ENCODE data around the gene PRR13. TPM values are rescaled to one million over a fixed set of nuclear protein-coding genes. Genes with fewer than 3 reads are reported as not detected.
"Not testable (repeated sequence)": the region's sequence is repeated elsewhere in the genome, so short reads cannot be mapped to it uniquely, and the experiment has no call there.

The PRR13 gene
- total RNA-seq, 3 donors from 2014 or later (not counting 1 experiment from before 2014, with no cell fraction given) = 214 to 233 (median 231) TPM

DNA sequence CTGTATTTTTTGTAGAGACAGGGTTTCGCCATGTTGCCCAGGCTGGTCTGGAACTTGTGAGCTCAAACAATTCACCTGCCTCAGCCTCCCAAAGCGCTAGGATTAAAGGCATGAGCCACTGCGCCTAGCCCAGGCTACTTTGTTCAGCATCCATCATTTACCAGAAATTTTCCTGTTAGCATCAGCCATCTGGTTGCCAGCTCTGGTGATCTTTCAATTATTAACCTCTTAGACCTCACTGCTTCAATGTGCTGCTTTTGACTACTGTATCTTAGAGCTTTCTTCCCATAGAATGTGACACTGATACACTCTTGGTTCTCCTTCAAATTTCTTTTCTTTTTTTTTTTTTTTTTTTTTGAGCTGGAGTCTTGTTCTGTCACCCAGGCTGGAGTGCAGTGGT lies 23.3 kb upstream of the PRR13 start:
- ATAC-seq = no peak
- Mint-ChIP-seq H3K4me1 (peaks cover 0 to 6% of the 10 kb centered on the region in 2 donors), H3K4me3 (no peak overlapping the region), H3K27me3 (ENCODE audit: low read depth in 2 of 2) (no peaks in the 10 kb centered on the region), H3K27ac (no peak overlapping the region), H3K36me3 (no peaks in the 10 kb centered on the region), H3K9me3 (no peaks in the 10 kb centered on the region)
- Histone ChIP-seq H3K36me3 (ENCODE audit: control insufficient read depth, insufficient read depth, low read length) (peaks cover 9% of the 10 kb centered on the region), H3K9me3 (ENCODE audit: control insufficient read depth, insufficient read depth, low read length) (no peaks in the 10 kb centered on the region), H3K4me3 (ENCODE audit: low read length) (no peak overlapping the region), H3K27me3 (ENCODE audit: control insufficient read depth, insufficient read depth, low read length) (no peaks in the 10 kb centered on the region), H3K4me1 (ENCODE audit: control insufficient read depth, insufficient read depth, low read length) (peaks cover 16% of the 10 kb centered on the region), H3K27ac (ENCODE audit: low read length) (no peak overlapping the region)
- WGBS (ENCODE audit: insufficient coverage) = 94% methylated on average over 3 of the region's 3 CpGs
- intact Hi-C loops (cut with micrococcal nuclease) = no loop called here
- DNase-seq = no peak
- TF ChIP-seq, protein P1, sequence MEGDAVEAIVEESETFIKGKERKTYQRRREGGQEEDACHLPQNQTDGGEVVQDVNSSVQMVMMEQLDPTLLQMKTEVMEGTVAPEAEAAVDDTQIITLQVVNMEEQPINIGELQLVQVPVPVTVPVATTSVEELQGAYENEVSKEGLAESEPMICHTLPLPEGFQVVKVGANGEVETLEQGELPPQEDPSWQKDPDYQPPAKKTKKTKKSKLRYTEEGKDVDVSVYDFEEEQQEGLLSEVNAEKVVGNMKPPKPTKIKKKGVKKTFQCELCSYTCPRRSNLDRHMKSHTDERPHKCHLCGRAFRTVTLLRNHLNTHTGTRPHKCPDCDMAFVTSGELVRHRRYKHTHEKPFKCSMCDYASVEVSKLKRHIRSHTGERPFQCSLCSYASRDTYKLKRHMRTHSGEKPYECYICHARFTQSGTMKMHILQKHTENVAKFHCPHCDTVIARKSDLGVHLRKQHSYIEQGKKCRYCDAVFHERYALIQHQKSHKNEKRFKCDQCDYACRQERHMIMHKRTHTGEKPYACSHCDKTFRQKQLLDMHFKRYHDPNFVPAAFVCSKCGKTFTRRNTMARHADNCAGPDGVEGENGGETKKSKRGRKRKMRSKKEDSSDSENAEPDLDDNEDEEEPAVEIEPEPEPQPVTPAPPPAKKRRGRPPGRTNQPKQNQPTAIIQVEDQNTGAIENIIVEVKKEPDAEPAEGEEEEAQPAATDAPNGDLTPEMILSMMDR (IDR thresholded peaks at IDR 0.05) = no peak

DNA sequence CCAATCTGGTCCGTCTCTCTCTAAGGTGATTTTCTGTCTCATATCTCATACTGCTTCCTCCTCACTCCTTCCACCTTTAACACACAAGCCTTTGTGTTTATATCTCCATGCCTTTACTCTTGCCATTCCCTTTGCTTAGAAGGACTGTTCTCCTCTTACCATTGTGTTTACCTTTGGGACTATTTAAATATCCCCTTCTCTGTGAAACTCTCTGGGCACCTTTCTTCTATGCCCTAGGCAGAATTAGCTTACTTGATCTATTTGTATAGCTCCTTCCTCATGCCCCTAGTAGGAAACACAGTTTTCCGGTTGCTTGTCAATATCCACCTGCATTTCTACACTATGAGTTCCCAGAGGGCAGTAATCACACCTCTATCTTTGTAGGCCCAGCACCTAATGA lies 21.8 kb upstream of the PRR13 start:
- TF ChIP-seq, protein P1 (IDR thresholded peaks at IDR 0.05) = no peak
- H3K36me3 ChIP-seq (ENCODE audit: control insufficient read depth, insufficient read depth, low read length) = no peaks in the 10 kb centered on the region
- 93% methylated on average over 2 of the region's 2 CpGs for WGBS (ENCODE audit: insufficient coverage)
- H3K4me1 Mint-ChIP-seq = peaks cover 0 to 6% of the 10 kb centered on the region in 2 donors
- ATAC-seq (no peak), DNase-seq (no peak)
- H3K4me3 ChIP-seq (ENCODE audit: low read length) = no peak overlapping the region
- H3K27me3 ChIP-seq (ENCODE audit: control insufficient read depth, insufficient read depth, low read length) = no peaks in the 10 kb centered on the region
- H3K4me1 ChIP-seq (ENCODE audit: control insufficient read depth, insufficient read depth, low read length) = peaks cover 16% of the 10 kb centered on the region
- no peak overlapping the region for H3K4me3 Mint-ChIP-seq
- no peaks in the 10 kb centered on the region for H3K9me3 ChIP-seq (ENCODE audit: control insufficient read depth, insufficient read depth, low read length)
- peak overlapping the region in 1 of 2 donors; percentile 3 for H3K27ac Mint-ChIP-seq
- H3K27me3 Mint-ChIP-seq (ENCODE audit: low read depth in 2 of 2) = no peaks in the 10 kb centered on the region
- no peak overlapping the region for H3K27ac ChIP-seq (ENCODE audit: low read length)
- intact Hi-C loops (cut with micrococcal nuclease) = loop anchor here (5.0 kb wide), 1 partner anchor 37 kb away; the partner anchor contains the start of gene SP1
- H3K36me3 Mint-ChIP-seq = no peaks in the 10 kb centered on the region
- no peaks in the 10 kb centered on the region for H3K9me3 Mint-ChIP-seq

DNA sequence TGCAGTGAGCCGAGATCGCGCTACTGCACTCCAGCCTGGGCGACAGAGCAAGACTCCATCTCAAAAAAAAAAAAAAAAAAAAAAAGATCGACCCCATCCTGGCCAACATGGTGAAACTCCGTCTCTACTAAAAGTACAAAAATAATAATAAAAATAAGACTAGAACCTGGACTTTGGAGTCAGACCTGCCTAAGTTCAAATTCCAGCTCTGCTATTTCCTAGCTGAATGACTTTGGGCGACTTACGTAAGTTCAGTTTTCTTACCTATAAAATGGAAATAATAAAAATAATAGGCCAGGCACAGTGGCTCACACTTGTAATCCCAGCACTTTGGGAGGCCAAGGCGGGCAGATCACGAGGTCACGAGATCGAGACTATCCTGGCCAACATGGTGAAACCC lies 19.3 kb upstream of the PRR13 start:
- not testable (repeated sequence) for H3K36me3 Mint-ChIP-seq; H3K27ac Mint-ChIP-seq; H3K4me3 ChIP-seq (ENCODE audit: low read length); H3K27ac ChIP-seq (ENCODE audit: low read length); H3K27me3 Mint-ChIP-seq (ENCODE audit: low read depth in 2 of 2); ATAC-seq; H3K4me3 Mint-ChIP-seq; DNase-seq; H3K9me3 ChIP-seq (ENCODE audit: control insufficient read depth, insufficient read depth, low read length); H3K9me3 Mint-ChIP-seq; H3K36me3 ChIP-seq (ENCODE audit: control insufficient read depth, insufficient read depth, low read length); H3K4me1 Mint-ChIP-seq; H3K27me3 ChIP-seq (ENCODE audit: control insufficient read depth, insufficient read depth, low read length)
- H3K4me1 ChIP-seq (ENCODE audit: control insufficient read depth, insufficient read depth, low read length) = peaks cover 13% of the 10 kb centered on the region
- WGBS (ENCODE audit: insufficient coverage) = 89% methylated on average over 9 of the region's 12 CpGs
- intact Hi-C loops (cut with micrococcal nuclease) = loop anchor here (5.0 kb wide), 1 partner anchor 40 kb away; the partner anchor contains the start of gene SP1

DNA sequence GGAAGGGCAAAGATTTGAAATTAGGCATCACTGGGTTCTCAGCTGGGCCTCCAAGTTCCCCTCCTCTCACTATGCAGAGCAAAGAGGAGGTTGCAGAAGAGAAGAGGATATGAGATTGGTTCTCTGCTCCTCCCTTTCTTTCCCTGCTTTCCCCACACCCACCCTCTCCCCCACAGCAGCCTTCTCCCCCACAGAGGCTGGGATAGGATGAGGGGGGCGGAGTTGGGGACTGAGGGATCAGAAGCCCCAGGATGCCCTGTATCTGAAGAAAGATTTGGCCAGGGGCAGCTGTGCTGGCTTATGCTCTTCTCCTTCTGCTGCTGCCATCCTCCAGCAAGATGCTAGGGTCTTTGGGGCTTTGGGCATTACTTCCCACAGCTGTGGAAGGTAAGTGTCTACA lies 17.9 kb upstream of the PRR13 start, which contains the start of gene AMHR2:
Gene AMHR2 (plus strand): TSS at position 259 of the 400 bp plus-strand sequence. CDS start 80 bp downstream, at position 339.
- TF ChIP-seq, protein P1 (IDR thresholded peaks at IDR 0.05) = no peak
- Histone ChIP-seq H3K9me3 (ENCODE audit: control insufficient read depth, insufficient read depth, low read length) (no peaks in the 10 kb centered on the region), H3K27me3 (ENCODE audit: control insufficient read depth, insufficient read depth, low read length) (no peaks in the 10 kb centered on the region), H3K36me3 (ENCODE audit: control insufficient read depth, insufficient read depth, low read length) (no peaks in the 10 kb centered on the region), H3K4me3 (ENCODE audit: low read length) (no peak within 1 kb of the TSS), H3K4me1 (ENCODE audit: control insufficient read depth, insufficient read depth, low read length) (peaks cover 4% of the 10 kb centered on the region), H3K27ac (ENCODE audit: low read length) (no peak within 1 kb of the TSS)
- no peak for ATAC-seq
- Mint-ChIP-seq H3K9me3 (no peaks in the 10 kb centered on the region), H3K27ac (peak within 1 kb of the TSS in 1 of 2 donors; percentile 63), H3K4me1 (peaks cover 0 to 6% of the 10 kb centered on the region in 2 donors), H3K4me3 (no peak within 1 kb of the TSS), H3K36me3 (no peaks in the 10 kb centered on the region), H3K27me3 (ENCODE audit: low read depth in 2 of 2) (no peaks in the 10 kb centered on the region)
- no CpG with 5 or more reads among the region's 1 CpG for WGBS (ENCODE audit: insufficient coverage)
- no peak for DNase-seq
- intact Hi-C loops (cut with micrococcal nuclease) = loop anchor here (5.0 kb wide), 1 partner anchor 41 kb away; the partner anchor contains the start of gene SP1
